K562 (cell line): ENCODE results near the gene ADGRD1. TPM values are rescaled to one million over a fixed set of nuclear protein-coding genes. Genes with fewer than 3 reads are reported as not detected.

ENCODE experiments used
- ATAC-seq: fragments of 200-7000 bp; cut with Tn5 transposase; 3 replicates; pipeline ENCODE4 v1.9.1; 2020; ENCODE audit warnings: moderate library complexity
- BruUV-seq: library from RNA; stranded (reverse); fragments of 400-500 nt; replicated peaks from 2 replicates; lab custom pipeline; 2021; lab: Mats Ljungman, UMichigan
- CTCF ChIA-PET: fragments of 300-600 bp; formaldehyde crosslinking; extraction: SDS; loops from one replicate; lab custom pipeline; 2021; ENCODE audit warnings: low intra/inter-chr PET ratio; lab: Yijun Ruan, JAX
- POLR2A ChIA-PET: fragments of 300-600, 350-650 bp; sonication (Branson Sonifier 250); formaldehyde crosslinking; extraction: SDS; loops from one replicate; lab custom pipeline; 2021; ENCODE audit warnings: antibody characterized with exemption, inconsistent platforms; lab: Yijun Ruan, JAX
- DNase-seq, 4 experiments: peaks; one replicate each; pipeline versions ENCODE4 v3.0.0 to v3.0.0-alpha.2; 2011 to 2018; ENCODE audit warnings: low spot score in 3 of 4, mixed read lengths in 3 of 4; ENCODE audit errors: extremely low read depth in 1 of 4
- FAIRE-seq: peaks from 2 replicates; lab custom pipeline; 2011; peaks lifted over from hg19 to GRCh38; lab: Jason Lieb, UNC
- H2AFZ ChIP-seq: 2 replicates; pipeline ENCODE4 v1.6.0; 2011; ENCODE audit warnings: low read depth, low read length, control low read depth, inconsistent platforms
- H3K27ac ChIP-seq: fragments of 200-600 bp; 3 replicates; pipeline ENCODE4 v1.8.0; 2011; ENCODE audit warnings: low read depth, mild to moderate bottlenecking, control low read depth, inconsistent platforms, low read length, moderate library complexity, mixed read lengths; ENCODE audit errors: extremely low read depth
- H3K27me3 ChIP-seq, 2 experiments: fragments of 300-600 bp in 1 of 2; 2 replicates in 1 of 2; 3 replicates in 1 of 2; pipeline versions ENCODE4 v1.6.0 to v1.8.0; 2011; ENCODE audit warnings: inconsistent platforms in 2 of 2, low read length in 2 of 2, mild to moderate bottlenecking in 1 of 2, mixed read lengths in 1 of 2, moderate library complexity in 1 of 2; ENCODE audit not compliant: control insufficient read depth in 2 of 2, insufficient read depth in 2 of 2
- H3K36me3 ChIP-seq: fragments of 300-600 bp; 3 replicates; pipeline ENCODE4 v1.8.0; 2011; ENCODE audit warnings: mild to moderate bottlenecking, low read length, inconsistent platforms; ENCODE audit not compliant: control insufficient read depth, insufficient read depth
- H3K4me1 ChIP-seq, 2 experiments: fragments of 200-600 bp in 1 of 2; replicated peaks in 1 of 2; 2 replicates in 1 of 2; 3 replicates in 1 of 2; pipeline versions ENCODE4 v1.5.1 to v1.8.0; 2011; ENCODE audit warnings: inconsistent platforms in 2 of 2, low read length in 2 of 2, mild to moderate bottlenecking in 1 of 2, mixed read lengths in 1 of 2, moderate library complexity in 1 of 2; ENCODE audit not compliant: control insufficient read depth in 2 of 2, insufficient read depth in 2 of 2
- H3K4me2 ChIP-seq: 2 replicates; pipeline ENCODE4 v1.6.1; 2011; ENCODE audit warnings: low read length, control low read depth, inconsistent platforms, mixed read lengths; ENCODE audit not compliant: insufficient read depth
- H3K4me3 ChIP-seq: fragments of 200-600 bp; sonication (generic), shearing (Covaris generic); 2 replicates; pipeline ENCODE4 v1.5.1; 2016; ENCODE audit warnings: control low read depth, inconsistent platforms
- H3K79me2 ChIP-seq: fragments of 200-600 bp; 3 replicates; pipeline ENCODE4 v1.8.0; 2011; ENCODE audit warnings: low read length, inconsistent platforms; ENCODE audit not compliant: control insufficient read depth, insufficient read depth
- H3K9ac ChIP-seq, 2 experiments: 2 replicates each; pipeline versions ENCODE4 v1.6.0 to v1.6.1; 2011; ENCODE audit warnings: low read depth in 2 of 2, low read length in 2 of 2, control low read depth in 1 of 2, inconsistent platforms in 1 of 2, mild to moderate bottlenecking in 1 of 2, mixed read lengths in 1 of 2; ENCODE audit not compliant: insufficient read depth in 1 of 2
- H3K9me1 ChIP-seq: one replicate; pipeline ENCODE4 v1.6.0; 2011; ENCODE audit warnings: inconsistent platforms, mild to moderate bottlenecking, low read length, moderate library complexity; ENCODE audit not compliant: control insufficient read depth, insufficient read depth
- H3K9me3 ChIP-seq: replicated peaks from 2 replicates; pipeline ENCODE4 v1.5.1; 2011; ENCODE audit warnings: low read depth, low read length, inconsistent platforms; ENCODE audit not compliant: control insufficient read depth, insufficient read depth
- H4K20me1 ChIP-seq: replicated peaks from 2 replicates; pipeline ENCODE4 v1.6.1; 2011; ENCODE audit warnings: low read length, inconsistent platforms, mixed read lengths; ENCODE audit not compliant: control insufficient read depth, insufficient read depth
- CEBPB ChIP-seq: fragments of 450-650 bp; IDR thresholded peaks from 2 replicates; pipeline ENCODE4 v1.6.1; 2016; ENCODE audit warnings: missing genetic modification characterization, missing compliant biosample characterization
- CEBPG ChIP-seq, 3 experiments: fragments of 200-800 bp in 1 of 3; sonication (Bioruptor generic) in 1 of 3; sonication (generic) in 1 of 3; formaldehyde crosslinking in 1 of 3; IDR thresholded peaks in 2 of 3; conservative IDR thresholded peaks in 1 of 3; 2 replicates each; pipeline versions ENCODE4 v1.6.1 to v1.8.0; 2016 to 2022; ENCODE audit warnings: missing compliant biosample characterization in 2 of 3, missing genetic modification characterization in 2 of 3, mild to moderate bottlenecking in 1 of 3, missing genetic modification reagents in 1 of 3
- CREM ChIP-seq: IDR thresholded peaks from 2 replicates; pipeline ENCODE4 v1.6.1; 2014; ENCODE audit warnings: antibody characterized with exemption, low read depth
- EZH2 ChIP-seq: IDR thresholded peaks from 2 replicates; pipeline ENCODE4 v1.6.1; 2012; ENCODE audit warnings: low read depth, mild to moderate bottlenecking, inconsistent platforms, low read length, borderline replicate concordance
- GTF2F1 ChIP-seq: IDR thresholded peaks from 2 replicates; pipeline ENCODE4 v1.6.1; 2011; ENCODE audit warnings: low read depth, low read length, improper control_type of control experiment
- MAFK ChIP-seq: IDR thresholded peaks from 2 replicates; pipeline ENCODE4 v1.6.1; 2011; ENCODE audit warnings: low read length, improper control_type of control experiment
- NRF1 ChIP-seq, 2 experiments: fragments of 450-650 bp; IDR thresholded peaks in 1 of 2; conservative IDR thresholded peaks in 1 of 2; 2 replicates each; pipeline ENCODE4 v1.6.1; 2014; ENCODE audit warnings: mild to moderate bottlenecking in 2 of 2
- SUPT5H ChIP-seq: fragments of 450-650 bp; IDR thresholded peaks from 2 replicates; pipeline ENCODE4 v1.6.1; 2016
- ZNF212 ChIP-seq: fragments of 450-650 bp; formaldehyde crosslinking; IDR thresholded peaks from 2 replicates; pipeline ENCODE4 v1.4.0; 2020; ENCODE audit warnings: mild to moderate bottlenecking
- WGBS: fragments of 100-300 bp; shearing (Covaris generic); methylation state at CpG from one replicate; pipeline ENCODE4 v1.1.6; 2016; ENCODE audit warnings: low coverage, mixed read lengths; ENCODE audit not compliant: insufficient coverage; ENCODE audit errors: missing lambda C conversion rate; 5-methylcytosine and 5-hydroxymethylcytosine counted together
- in situ Hi-C: fragments of 300-500 bp; cut with MboI; formaldehyde crosslinking; loops from 4 replicates; pipeline ENCODE4 v1.15.0; 2018; ENCODE audit warnings: inconsistent platforms, mixed read lengths
- intact Hi-C: fragments of 100-400 bp; cut with micrococcal nuclease; formaldehyde crosslinking; loops from 2 replicates; pipeline ENCODE4 v1.14.2; 2022
- polyA plus RNA-seq, 8 experiments: library from polyadenylated mRNA; depleted of rRNA in 4 of 8; stranded (reverse) in 5 of 8; unstranded in 3 of 8; fragments of >200 nt; fragmentation: Nextera tagmentation in 2 of 8; fragmentation: Illumina TruSeq in 1 of 8; extraction: Ambion mirVana in 2 of 8; extraction: Trizol in 1 of 8; gene quantifications; 2 replicates each; pipeline versions ENCODE4 v1.2.1 to v1.2.3, GENCODE V29; 2011 to 2014; ENCODE audit warnings: inconsistent platforms in 1 of 8, missing spikeins in 1 of 8
- total RNA-seq, 7 experiments: library from RNA; depleted of rRNA in 6 of 7; stranded (reverse); fragments of >200 nt in 6 of 7; fragmentation: Illumina TruSeq in 2 of 7; extraction: Trizol in 2 of 7; gene quantifications; 2 replicates each; pipeline versions ENCODE4 v1.2.1 to v1.2.3, GENCODE V29; 2011 to 2021; ENCODE audit warnings: low replicate concordance in 1 of 7

Gene ADGRD1
- total and polyA plus RNA-seq, 9 of the 15 experiments (the other 6 are each of a cell fraction or from before 2014, with no cell fraction given): 1.7 to 11.7 (median 3.3) TPM

GRCh38 chr12:130933269-130933995 is 20.3 kb upstream of the ADGRD1 start:
- TF ChIP-seq GTF2F1 (no peak), MAFK (no peak), NRF1 (conservative IDR thresholded peaks at IDR 0.05 in 1 of 2, IDR thresholded peaks at IDR 0.05 in 1 of 2) (0 out of 4 replicates have a peak, but pooled peaks of 1 of the 2 experiments have one; percentile 12), CEBPG (CRISPR knock-in tag; IDR thresholded peaks at IDR 0.05) (peak; percentile 27; the same call in 1 of the 2 replicates), CEBPG (tag; conservative IDR thresholded peaks at IDR 0.05 in 1 of 2, IDR thresholded peaks at IDR 0.05 in 1 of 2) (peak; percentile 69 to 71), SUPT5H (no peak), EZH2 (0 out of 2 replicates have a peak, but pooled peaks have one; percentile 67), ZNF212 (no peak), CEBPB (peak; percentile 82), CREM (0 out of 2 replicates have a peak, but pooled peaks have one; percentile 11)
- Histone ChIP-seq H3K4me2 (peak overlapping the region; percentile 32; the same call in 1 of the 2 replicates), H3K4me1 (peaks cover 5 to 7% of the 10 kb centered on the region in 2 experiments; a peak in 1 of 5 replicates), H3K9me3 (no peaks in the 10 kb centered on the region), H3K27ac (no peak overlapping the region), H3K4me3 (no peak overlapping the region), H3K9ac (peak overlapping the region in 1 of 2 experiments; percentile 11; a peak in 1 of 4 replicates), H3K9me1 (no peaks in the 10 kb centered on the region), H4K20me1 (no peaks in the 10 kb centered on the region), H2AFZ (no peak overlapping the region), H3K79me2 (no peaks in the 10 kb centered on the region), H3K36me3 (no peaks in the 10 kb centered on the region), H3K27me3 (peaks cover 38 to 48% of the 10 kb centered on the region in 2 experiments)
- no peak for FAIRE-seq
- intact Hi-C loops: no loop called here
- in situ Hi-C loops: no loop called here
- BruUV-seq: no TSS peak
- no peak for DNase-seq
- peak; percentile 28; the same call in 2 of the 3 replicates for ATAC-seq
- CTCF ChIA-PET: no interaction called here
- 4% methylated on average over 36 of the region's 38 CpGs for WGBS
- POLR2A ChIA-PET: interaction anchor here (0.7 to 2.0 kb wide), 3 partner anchors 10 to 157 kb away, joined by 3 to 6 read pairs (median 5); no protein-coding TSS in a partner anchor
